C4-2B (cell line): ENCODE results near the gene BCHE.

ENCODE experiments used
- H3K27ac ChIP-seq: fragments of 450-650 bp; 2 replicates; pipeline ENCODE4 v1.5.1; 2017
- ZFX ChIP-seq: fragments of 450-650 bp; IDR thresholded peaks from 2 replicates; pipeline ENCODE4 v1.6.1; 2017
- TF ChIP-seq, protein P1 (sequence below): fragments of 450-650 bp; conservative IDR thresholded peaks from 2 replicates; pipeline ENCODE4 v1.5.1; 2017; ENCODE audit warnings: mild to moderate bottlenecking

The BCHE gene

DNA sequence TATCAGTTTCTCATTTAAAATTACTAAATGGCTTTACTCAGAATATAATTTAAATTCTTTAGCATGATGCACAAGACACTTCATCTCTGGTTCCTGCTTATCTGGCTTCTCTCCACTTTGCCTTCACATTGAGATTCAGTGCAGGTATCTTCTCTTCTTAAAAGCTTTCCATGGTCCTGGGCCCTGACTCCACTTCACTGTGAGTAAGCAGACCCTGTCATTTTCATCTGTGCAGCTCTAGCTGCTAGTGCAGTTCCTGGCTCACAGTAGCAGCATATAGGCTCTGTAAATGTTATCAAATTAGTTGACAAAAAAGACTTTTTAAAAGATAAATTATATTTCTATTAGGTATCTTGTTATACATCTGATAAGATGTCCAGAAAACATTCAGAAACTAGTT, 58.8 kb downstream of the BCHE start:
- TF ChIP-seq, protein P1, sequence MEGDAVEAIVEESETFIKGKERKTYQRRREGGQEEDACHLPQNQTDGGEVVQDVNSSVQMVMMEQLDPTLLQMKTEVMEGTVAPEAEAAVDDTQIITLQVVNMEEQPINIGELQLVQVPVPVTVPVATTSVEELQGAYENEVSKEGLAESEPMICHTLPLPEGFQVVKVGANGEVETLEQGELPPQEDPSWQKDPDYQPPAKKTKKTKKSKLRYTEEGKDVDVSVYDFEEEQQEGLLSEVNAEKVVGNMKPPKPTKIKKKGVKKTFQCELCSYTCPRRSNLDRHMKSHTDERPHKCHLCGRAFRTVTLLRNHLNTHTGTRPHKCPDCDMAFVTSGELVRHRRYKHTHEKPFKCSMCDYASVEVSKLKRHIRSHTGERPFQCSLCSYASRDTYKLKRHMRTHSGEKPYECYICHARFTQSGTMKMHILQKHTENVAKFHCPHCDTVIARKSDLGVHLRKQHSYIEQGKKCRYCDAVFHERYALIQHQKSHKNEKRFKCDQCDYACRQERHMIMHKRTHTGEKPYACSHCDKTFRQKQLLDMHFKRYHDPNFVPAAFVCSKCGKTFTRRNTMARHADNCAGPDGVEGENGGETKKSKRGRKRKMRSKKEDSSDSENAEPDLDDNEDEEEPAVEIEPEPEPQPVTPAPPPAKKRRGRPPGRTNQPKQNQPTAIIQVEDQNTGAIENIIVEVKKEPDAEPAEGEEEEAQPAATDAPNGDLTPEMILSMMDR: no peak
- TF ChIP-seq ZFX: no peak
- no peak overlapping the region for H3K27ac ChIP-seq

DNA sequence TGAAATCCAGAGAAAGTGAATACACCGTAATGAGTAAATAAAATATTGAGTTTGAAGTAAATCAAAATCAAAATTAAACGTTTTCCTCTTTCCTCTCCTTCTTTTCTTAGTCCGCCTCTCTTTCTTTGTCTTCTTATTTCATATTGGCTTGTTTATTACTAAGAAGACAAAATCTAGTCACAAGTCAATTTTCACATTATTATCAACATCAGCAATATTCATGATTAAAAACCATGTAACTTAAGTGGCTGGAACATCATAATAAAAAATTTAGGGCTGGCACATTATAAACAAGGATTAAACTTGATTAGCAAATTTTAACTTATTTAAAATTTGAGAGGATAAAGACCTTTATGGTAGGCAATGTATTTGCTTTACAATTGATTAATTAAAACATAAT, 61.4 kb downstream of the BCHE start:
- TF ChIP-seq, protein P1: no peak
- TF ChIP-seq ZFX: no peak

DNA sequence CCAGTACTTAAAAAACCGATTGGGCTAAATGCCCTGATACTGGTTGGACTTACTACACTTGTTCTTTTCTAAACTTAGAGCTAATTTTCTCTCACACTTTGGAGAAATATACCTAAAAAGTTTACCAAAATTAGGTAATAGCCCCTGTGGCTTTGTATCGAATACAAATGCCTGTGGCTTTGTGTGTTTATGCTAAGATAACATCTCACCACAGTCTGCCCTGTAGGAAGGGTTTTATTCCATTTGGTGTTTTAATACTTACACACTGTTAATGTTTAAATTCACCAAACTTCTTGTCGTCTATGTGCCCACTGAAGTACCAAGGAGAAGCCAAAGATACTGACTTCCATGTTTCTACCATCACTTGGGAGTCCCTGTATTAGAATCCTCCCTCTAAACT, 66.4 kb downstream of the BCHE start:
- TF ChIP-seq ZFX: no peak
- TF ChIP-seq, protein P1: no peak
- H3K27ac ChIP-seq: no peak overlapping the region

More for the DNA sequence above, 61.4 kb downstream of the BCHE start:
- H3K27ac ChIP-seq: no peak overlapping the region

DNA sequence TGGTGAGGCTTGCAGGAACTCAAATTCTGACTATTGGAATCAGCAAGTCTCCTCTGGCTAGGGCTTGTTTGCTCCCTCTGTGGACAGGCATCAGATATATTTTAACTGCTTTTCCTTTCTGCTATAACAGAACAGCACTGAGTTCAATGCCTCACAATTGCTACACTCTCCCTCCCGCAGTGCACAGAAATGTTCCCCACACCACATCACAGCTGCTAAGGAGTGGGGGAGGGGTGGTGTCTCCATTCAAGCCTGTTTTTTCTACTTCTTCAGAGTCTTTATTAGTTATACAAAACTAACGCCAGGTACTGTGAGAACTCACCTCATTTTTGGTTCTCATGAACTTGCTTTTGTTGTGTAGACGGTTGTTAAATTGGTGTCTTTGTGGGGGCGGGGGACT, 68.5 kb downstream of the BCHE start:
- no peak overlapping the region for H3K27ac ChIP-seq
- TF ChIP-seq, protein P1: no peak
- no peak for TF ChIP-seq ZFX

DNA sequence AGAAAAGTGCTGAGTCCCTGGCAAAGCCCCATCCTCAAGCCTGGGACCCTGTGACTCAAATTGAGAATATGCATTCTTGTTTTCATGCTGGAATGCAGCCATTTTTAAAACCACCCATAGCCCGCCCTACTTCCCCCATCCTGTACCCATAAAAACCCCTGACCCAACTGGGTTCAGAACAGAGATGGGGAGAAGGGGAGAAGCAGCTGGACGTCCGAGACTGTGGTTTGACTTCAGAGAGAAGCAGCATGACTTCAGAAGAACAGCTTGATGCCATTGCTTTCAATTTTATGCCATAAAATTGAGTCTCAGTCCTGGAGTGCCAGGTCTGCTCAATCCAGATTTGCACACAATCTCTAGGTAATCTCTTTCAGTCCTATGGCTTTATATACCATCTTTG, 78.2 kb downstream of the BCHE start:
- TF ChIP-seq, protein P1: no peak
- no peak for TF ChIP-seq ZFX
- H3K27ac ChIP-seq: no peak overlapping the region

DNA sequence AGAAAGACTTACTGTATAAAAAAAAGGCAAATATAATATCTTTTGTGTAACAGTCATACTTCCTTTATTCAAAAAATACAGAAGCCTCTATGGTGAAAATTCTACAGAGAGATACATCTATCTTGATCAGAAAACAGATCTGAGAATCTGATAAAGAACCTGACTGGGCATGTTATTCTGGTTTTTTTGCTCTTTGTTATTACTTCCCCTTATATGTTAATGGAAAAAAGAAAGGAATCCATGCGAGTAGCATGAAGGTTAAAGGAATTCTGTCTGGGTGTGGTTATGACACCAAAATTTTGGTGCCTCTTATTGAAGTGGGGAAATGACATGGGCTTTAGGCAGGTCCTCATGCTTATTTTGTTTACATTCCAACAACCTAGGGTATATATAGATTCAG, 81.7 kb downstream of the BCHE start:
- TF ChIP-seq, protein P1: no peak
- H3K27ac ChIP-seq: no peak overlapping the region

DNA sequence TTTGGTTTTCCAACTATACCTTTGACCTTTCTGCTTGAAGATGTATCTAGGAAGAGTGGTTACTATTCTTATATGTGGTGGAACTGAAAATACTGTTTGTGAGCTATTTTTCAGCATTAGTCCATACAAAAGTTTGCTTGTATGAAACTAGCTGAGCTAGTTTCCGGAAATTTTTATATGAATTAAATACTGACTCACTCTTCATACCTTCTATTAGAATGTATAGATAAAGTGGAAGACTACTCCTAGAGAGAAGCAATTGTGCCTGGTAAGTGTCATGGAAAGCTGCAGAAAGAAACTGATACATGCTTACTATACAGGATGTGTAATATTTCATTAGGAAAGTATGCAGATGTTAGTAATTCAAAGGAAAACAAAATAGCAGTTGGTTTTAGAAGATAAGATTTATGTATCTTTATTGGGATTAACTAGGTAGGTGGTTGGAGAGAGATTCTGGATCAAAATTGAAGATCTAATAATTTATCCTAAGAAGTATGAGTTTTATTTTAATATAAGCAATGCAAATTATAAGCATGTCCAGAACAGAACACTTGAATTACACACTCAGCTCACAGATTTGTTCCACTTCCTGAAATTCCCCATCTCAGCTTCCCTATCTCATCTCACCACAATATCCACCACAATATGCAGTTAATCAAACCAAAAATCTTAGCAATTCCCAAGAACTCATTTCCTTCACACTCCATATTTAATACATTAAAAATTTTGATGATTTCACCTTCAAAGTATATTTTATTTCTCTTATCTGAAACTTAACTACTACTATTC, 82.8 kb downstream of the BCHE start:
- TF ChIP-seq, protein P1: no peak
- no peak for TF ChIP-seq ZFX
- H3K27ac ChIP-seq: no peak overlapping the region
